ENCODE measurements around the gene FOXJ2.

DNA sequence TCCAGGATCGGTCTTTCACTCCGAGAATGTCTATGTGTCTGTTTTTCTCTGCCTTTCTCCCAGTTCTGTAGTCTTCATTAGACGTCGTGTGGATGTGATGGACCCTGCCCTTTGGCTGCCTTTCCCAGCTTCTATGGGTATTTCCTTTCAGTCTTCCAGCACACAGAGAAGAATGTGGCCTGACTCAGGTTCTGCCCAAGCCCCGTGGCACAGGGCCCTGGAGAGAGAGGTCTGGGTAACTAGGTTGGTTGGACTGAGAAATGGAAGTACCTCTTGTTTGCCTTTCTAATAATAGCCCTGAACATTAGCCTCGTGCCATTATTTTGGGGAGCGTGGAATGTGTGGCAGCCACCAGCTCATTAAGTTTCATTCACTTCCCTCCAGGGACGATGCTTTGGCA is 3.8 kb downstream of the FOXJ2 start:
- TF ChIP-seq CTCF (IDR thresholded peaks at IDR 0.05; ENCODE audit: poor library complexity) (no peak), EZH2 (IDR thresholded peaks at IDR 0.05; ENCODE audit: borderline replicate concordance) (no peak)
